Measurements from ENCODE around the gene JAK1.

The JAK1 gene

DNA sequence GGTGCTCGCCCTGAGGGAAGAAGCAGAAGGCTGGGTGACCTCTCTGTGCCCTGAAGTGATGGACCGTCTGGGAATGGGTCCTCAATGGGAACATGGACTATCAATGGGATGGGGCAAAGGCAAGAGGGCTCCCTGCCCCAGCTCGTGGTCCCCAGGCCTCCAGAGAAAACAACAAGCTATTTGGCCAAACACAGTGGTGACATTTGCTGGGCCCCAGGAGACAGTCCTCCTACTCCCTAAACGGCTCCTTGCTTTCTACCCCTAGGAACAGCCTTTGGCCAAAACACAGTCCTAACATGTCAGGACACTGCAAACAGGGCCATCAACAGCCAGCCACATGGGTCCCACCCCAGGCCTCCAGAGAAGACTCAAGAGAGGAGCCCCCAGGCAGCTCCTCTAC is 118.7 kb downstream of the JAK1 start:
- Histone ChIP-seq H3K9me3 (ENCODE audit: control insufficient read depth in 2 of 2, low read length in 2 of 2) (no peaks in the 10 kb centered on the region), H3K36me3 (ENCODE audit: control insufficient read depth in 2 of 2, insufficient read depth in 2 of 2, low read length in 2 of 2) (peaks cover 47 to 66% of the 10 kb centered on the region in 2 donors), H3K4me3 (ENCODE audit: low read length in 2 of 2) (no peak overlapping the region), H3K27ac (ENCODE audit: low read length) (no peak overlapping the region), H3K9ac (ENCODE audit: low read length in 2 of 2) (no peak overlapping the region), H3K27me3 (ENCODE audit: control insufficient read depth in 1 of 2, insufficient read depth in 2 of 2, low read length in 2 of 2) (no peaks in the 10 kb centered on the region), H3K4me1 (ENCODE audit: control insufficient read depth, insufficient read depth, low read length) (peaks cover 4% of the 10 kb centered on the region)

DNA sequence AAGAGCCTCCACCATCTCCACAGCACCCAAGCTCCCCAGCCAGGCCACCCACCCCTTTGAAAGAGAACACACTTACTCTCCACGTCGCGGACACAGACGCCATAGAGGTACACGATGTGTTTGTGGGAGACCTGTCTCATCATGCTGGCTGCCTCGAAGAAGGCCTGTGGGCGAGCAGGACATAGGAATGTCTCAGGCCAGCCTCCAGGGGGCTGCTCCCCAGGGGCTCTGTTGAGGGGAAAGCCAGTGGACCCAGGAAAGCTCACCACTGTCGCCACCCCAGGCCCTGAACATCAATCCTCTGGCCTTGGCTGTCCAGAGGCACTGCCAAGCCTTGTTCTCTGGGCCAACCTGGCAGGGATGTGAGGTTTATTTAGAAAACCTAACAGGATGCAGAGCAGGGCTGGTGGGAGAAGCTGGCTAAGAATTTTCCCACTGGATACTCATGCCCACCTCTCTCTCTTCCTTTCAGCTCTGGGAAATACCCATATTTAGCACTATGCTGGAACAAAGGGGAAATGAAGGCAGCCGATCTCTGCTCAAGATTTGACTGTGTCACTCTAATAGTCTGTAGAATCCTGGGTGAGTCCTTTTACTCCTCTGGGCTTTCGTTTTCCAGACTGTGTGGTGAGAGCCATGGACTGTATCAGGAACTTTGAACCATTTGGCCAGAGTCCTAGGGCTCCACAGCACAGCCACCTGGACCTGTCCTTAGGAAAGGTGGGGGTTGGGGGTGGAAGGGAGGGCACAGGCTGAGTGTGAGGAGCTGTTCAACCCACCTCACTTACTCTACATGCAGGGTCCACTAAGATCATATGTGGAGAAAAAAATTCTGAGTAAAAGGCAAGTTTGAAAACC is 119.5 kb downstream of the JAK1 start:
- peaks cover 4% of the 10 kb centered on the region for H3K4me1 ChIP-seq (ENCODE audit: control insufficient read depth, insufficient read depth, low read length)
- H3K4me3 ChIP-seq (ENCODE audit: low read length in 2 of 2): no peak overlapping the region
- no peak overlapping the region for H3K27ac ChIP-seq (ENCODE audit: low read length)
- no peaks in the 10 kb centered on the region for H3K27me3 ChIP-seq (ENCODE audit: control insufficient read depth in 1 of 2, insufficient read depth in 2 of 2, low read length in 2 of 2)
- no peak overlapping the region for H3K9ac ChIP-seq (ENCODE audit: low read length in 2 of 2)
- no peaks in the 10 kb centered on the region for H3K9me3 ChIP-seq (ENCODE audit: control insufficient read depth in 2 of 2, low read length in 2 of 2)
- peaks cover 47 to 66% of the 10 kb centered on the region in 2 donors for H3K36me3 ChIP-seq (ENCODE audit: control insufficient read depth in 2 of 2, insufficient read depth in 2 of 2, low read length in 2 of 2)

DNA sequence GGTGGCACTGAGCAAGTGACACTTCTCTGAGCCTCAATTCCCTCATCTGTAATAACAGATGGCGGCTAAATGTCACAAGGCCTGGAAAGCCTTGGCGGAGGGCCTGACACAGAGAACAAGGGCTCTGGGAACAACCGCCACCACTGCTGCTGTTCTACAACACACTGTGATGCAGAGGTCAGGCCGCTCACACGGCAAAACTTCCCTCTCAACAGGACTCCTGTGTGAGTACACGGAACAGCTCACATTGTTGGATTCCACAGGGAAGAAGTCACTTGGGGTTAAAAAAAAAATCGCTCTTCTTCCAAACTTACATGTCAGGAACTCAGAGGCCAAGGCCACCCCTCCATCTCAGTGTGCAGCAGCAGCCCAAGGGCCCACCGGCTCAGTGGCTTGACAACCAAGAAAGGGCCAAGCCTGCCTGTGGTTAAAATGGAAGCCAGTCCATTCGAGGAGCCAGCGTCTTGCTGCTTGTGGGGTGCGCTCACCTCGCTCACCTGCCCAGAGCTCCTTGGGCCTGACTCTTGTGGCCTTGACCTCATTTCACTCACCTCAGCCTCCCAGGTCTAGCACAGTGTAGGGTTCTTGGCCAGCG is 120.4 kb downstream of the JAK1 start:
- H3K9me3 ChIP-seq (ENCODE audit: control insufficient read depth in 2 of 2, low read length in 2 of 2): no peaks in the 10 kb centered on the region
- peaks cover 51 to 72% of the 10 kb centered on the region in 2 donors for H3K36me3 ChIP-seq (ENCODE audit: control insufficient read depth in 2 of 2, insufficient read depth in 2 of 2, low read length in 2 of 2)
- H3K4me1 ChIP-seq (ENCODE audit: control insufficient read depth, insufficient read depth, low read length): peaks cover 4% of the 10 kb centered on the region
- no peak overlapping the region for H3K27ac ChIP-seq (ENCODE audit: low read length)
- H3K9ac ChIP-seq (ENCODE audit: low read length in 2 of 2): no peak overlapping the region
- H3K4me3 ChIP-seq (ENCODE audit: low read length in 2 of 2): no peak overlapping the region
- no peaks in the 10 kb centered on the region for H3K27me3 ChIP-seq (ENCODE audit: control insufficient read depth in 1 of 2, insufficient read depth in 2 of 2, low read length in 2 of 2)

DNA sequence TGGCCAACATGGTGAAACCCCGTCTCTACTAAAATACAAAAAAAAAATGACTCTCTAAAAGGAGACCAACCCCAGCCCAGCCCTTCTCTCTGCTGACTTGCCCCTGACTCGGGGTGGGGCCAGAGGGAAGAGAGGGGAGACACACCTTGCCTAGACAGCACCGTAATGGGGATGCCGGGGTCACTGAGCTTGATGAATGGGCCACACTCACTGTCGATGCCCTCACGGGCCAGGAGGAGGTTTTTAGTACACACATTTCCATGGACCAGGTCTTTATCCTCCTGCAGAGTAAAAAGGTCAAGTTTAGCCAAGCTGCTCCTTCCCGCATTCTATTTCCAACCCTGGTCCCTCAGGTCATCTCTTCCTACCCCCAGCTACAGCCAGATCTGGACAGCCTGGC is 121.7 kb downstream of the JAK1 start:
- peaks cover 51 to 73% of the 10 kb centered on the region in 2 donors for H3K36me3 ChIP-seq (ENCODE audit: control insufficient read depth in 2 of 2, insufficient read depth in 2 of 2, low read length in 2 of 2)

DNA sequence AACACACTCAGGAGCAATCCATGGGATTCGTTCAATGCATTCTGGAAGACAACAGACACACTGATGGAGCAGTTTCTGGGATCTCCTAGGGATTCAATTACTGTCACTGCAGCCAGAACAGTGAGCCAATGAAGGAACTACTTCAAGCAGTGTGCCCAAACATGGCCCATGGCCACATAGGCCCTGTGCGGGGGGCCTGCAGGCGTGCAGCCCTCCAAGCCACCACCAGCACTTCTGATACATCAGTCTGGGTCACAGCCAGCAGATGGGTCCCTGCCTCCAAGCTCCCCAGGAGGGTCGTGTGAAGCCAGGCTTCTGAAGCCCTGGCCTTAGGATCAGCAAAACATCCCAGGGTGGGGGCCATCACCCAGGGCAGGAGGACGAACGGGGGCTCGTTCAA is 122.2 kb downstream of the JAK1 start:
- Histone ChIP-seq H3K9ac (ENCODE audit: low read length in 2 of 2) (no peak overlapping the region), H3K4me1 (ENCODE audit: control insufficient read depth, insufficient read depth, low read length) (peaks cover 4% of the 10 kb centered on the region), H3K36me3 (ENCODE audit: control insufficient read depth in 2 of 2, insufficient read depth in 2 of 2, low read length in 2 of 2) (peaks cover 51 to 70% of the 10 kb centered on the region in 2 donors), H3K27me3 (ENCODE audit: control insufficient read depth in 1 of 2, insufficient read depth in 2 of 2, low read length in 2 of 2) (no peaks in the 10 kb centered on the region), H3K9me3 (ENCODE audit: control insufficient read depth in 2 of 2, low read length in 2 of 2) (no peaks in the 10 kb centered on the region), H3K27ac (ENCODE audit: low read length) (no peak overlapping the region), H3K4me3 (ENCODE audit: low read length in 2 of 2) (no peak overlapping the region)

More for the DNA sequence above, 121.7 kb downstream of the JAK1 start:
- H3K4me1 ChIP-seq (ENCODE audit: control insufficient read depth, insufficient read depth, low read length): peaks cover 4% of the 10 kb centered on the region
- H3K27me3 ChIP-seq (ENCODE audit: control insufficient read depth in 1 of 2, insufficient read depth in 2 of 2, low read length in 2 of 2): no peaks in the 10 kb centered on the region
- no peak overlapping the region for H3K9ac ChIP-seq (ENCODE audit: low read length in 2 of 2)
- H3K27ac ChIP-seq (ENCODE audit: low read length): no peak overlapping the region
- no peaks in the 10 kb centered on the region for H3K9me3 ChIP-seq (ENCODE audit: control insufficient read depth in 2 of 2, low read length in 2 of 2)
- H3K4me3 ChIP-seq (ENCODE audit: low read length in 2 of 2): no peak overlapping the region

DNA sequence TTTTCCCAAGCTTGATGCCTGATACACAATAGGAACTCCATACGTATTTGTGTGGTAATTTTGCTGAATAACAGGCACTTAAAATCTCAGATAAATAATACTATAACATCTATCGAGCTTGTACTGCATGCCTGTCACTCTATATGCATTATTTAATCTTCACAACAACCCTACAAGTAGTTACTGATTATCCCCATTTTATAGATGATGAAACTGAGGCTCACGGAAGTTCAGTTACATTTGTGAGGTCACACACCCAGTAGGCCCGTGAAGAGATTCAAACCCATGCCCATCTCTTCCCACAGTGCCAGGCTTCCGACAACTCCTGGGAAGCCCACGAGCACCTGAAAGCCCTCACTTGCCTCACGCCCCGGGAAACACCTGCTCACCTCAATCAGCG is 122.7 kb downstream of the JAK1 start:
- Histone ChIP-seq H3K27me3 (ENCODE audit: control insufficient read depth in 1 of 2, insufficient read depth in 2 of 2, low read length in 2 of 2) (no peaks in the 10 kb centered on the region), H3K27ac (ENCODE audit: low read length) (no peak overlapping the region), H3K9me3 (ENCODE audit: control insufficient read depth in 2 of 2, low read length in 2 of 2) (no peaks in the 10 kb centered on the region), H3K4me3 (ENCODE audit: low read length in 2 of 2) (no peak overlapping the region), H3K9ac (ENCODE audit: low read length in 2 of 2) (no peak overlapping the region), H3K4me1 (ENCODE audit: control insufficient read depth, insufficient read depth, low read length) (peaks cover 4% of the 10 kb centered on the region), H3K36me3 (ENCODE audit: control insufficient read depth in 2 of 2, insufficient read depth in 2 of 2, low read length in 2 of 2) (peaks cover 48 to 66% of the 10 kb centered on the region in 2 donors)

DNA sequence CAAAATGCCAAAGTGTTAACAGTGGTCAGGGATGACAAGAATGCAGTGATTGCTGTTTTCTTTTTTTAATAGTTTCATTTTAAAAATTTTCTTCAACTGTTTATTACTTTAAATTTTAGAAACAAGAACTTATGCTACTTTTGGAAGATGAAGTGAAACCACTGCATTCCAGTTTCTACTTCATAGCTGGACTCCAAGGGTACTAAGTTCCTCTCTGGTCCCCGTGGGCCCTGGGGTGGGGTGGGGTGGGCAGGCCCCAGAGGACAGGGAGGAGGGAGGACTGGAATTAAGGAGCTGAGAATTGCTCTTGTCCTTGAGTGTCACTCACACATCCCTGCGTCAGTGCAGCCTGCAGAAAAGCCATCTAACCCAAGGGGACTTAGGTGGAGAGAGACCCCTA is 124.1 kb downstream of the JAK1 start:
- Histone ChIP-seq H3K9ac (ENCODE audit: low read length in 2 of 2) (no peak overlapping the region), H3K27me3 (ENCODE audit: control insufficient read depth in 1 of 2, insufficient read depth in 2 of 2, low read length in 2 of 2) (no peaks in the 10 kb centered on the region), H3K36me3 (ENCODE audit: control insufficient read depth in 2 of 2, insufficient read depth in 2 of 2, low read length in 2 of 2) (peaks cover 61 to 66% of the 10 kb centered on the region in 2 donors), H3K9me3 (ENCODE audit: control insufficient read depth in 2 of 2, low read length in 2 of 2) (no peaks in the 10 kb centered on the region), H3K27ac (ENCODE audit: low read length) (no peak overlapping the region), H3K4me3 (ENCODE audit: low read length in 2 of 2) (no peak overlapping the region), H3K4me1 (ENCODE audit: control insufficient read depth, insufficient read depth, low read length) (peaks cover 4% of the 10 kb centered on the region)

DNA sequence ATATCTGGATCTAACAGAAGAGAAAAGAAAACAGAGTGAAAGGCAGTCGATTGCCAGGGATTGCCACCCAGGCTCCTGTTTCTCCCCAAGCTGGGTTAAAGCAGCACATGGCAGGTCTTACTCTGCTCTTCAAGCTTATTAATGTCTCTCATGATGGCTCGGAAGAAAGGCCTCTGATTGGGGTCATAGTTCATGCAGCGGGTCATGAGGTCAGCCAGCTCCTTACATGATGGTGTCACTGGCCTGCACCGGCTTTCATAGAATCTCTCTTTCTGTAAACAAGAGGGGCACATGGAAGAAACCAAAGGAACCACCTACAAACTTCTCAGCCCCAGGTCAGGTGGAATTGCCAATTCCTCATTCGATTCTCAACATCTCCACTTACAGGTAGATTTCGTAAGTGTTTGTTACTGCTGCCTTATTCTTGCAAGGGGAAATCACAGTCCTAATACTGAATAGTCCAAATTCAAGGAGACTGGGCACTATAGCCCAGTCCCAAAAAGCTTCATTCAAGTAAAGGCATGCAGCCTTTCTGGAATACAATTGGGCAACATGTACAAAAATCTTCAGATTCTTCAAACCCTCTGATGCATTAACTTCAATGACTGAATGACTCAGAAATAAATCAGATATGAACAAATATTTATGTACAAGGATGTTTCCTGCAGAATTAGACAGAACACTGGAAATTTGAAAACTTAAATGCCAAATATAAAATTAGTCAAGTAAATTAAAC is 124.9 kb downstream of the JAK1 start:
- Histone ChIP-seq H3K27me3 (ENCODE audit: control insufficient read depth in 1 of 2, insufficient read depth in 2 of 2, low read length in 2 of 2) (no peaks in the 10 kb centered on the region), H3K4me3 (ENCODE audit: low read length in 2 of 2) (no peak overlapping the region), H3K9ac (ENCODE audit: low read length in 2 of 2) (no peak overlapping the region), H3K36me3 (ENCODE audit: control insufficient read depth in 2 of 2, insufficient read depth in 2 of 2, low read length in 2 of 2) (peaks cover 68 to 69% of the 10 kb centered on the region in 2 donors), H3K4me1 (ENCODE audit: control insufficient read depth, insufficient read depth, low read length) (no peaks in the 10 kb centered on the region), H3K9me3 (ENCODE audit: control insufficient read depth in 2 of 2, low read length in 2 of 2) (no peaks in the 10 kb centered on the region), H3K27ac (ENCODE audit: low read length) (no peak overlapping the region)

DNA sequence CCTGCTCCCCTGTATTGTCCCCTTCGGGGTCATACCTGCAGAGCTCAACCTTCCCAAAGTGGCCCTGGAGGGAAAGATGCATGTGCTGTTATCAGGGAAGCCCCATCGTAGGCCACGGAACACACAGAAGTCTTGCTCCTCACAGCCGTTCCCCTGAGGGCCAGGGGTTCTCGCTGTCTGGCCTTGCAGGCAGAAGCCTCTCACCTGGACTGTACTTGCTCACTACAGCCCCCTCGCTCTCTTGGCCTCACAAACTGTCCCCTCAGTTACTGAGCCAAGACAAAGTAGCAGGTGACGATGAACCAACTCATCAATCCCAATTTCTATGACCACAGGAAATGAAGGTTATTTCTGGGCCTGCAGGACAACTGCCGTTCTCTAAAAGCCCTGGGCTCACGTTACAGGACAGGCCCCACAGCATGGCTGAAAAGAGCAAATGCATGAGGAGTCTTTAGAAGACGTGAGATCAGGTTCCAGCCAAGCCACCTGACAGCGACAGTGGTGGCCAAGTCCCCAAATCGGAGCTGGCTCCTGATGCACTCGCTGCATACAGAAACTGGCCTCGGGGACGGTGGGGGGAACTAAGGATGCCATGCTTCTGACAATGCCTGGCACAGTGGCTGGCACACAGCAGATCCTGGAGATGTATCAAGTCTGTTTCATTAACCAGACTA is 126.5 kb downstream of the JAK1 start:
- H3K4me3 ChIP-seq (ENCODE audit: low read length in 2 of 2): no peak overlapping the region
- H3K9ac ChIP-seq (ENCODE audit: low read length in 2 of 2): no peak overlapping the region
- H3K27me3 ChIP-seq (ENCODE audit: control insufficient read depth in 1 of 2, insufficient read depth in 2 of 2, low read length in 2 of 2): no peaks in the 10 kb centered on the region
- H3K36me3 ChIP-seq (ENCODE audit: control insufficient read depth in 2 of 2, insufficient read depth in 2 of 2, low read length in 2 of 2): peaks cover 67 to 68% of the 10 kb centered on the region in 2 donors
- H3K9me3 ChIP-seq (ENCODE audit: control insufficient read depth in 2 of 2, low read length in 2 of 2): no peaks in the 10 kb centered on the region
- no peak overlapping the region for H3K27ac ChIP-seq (ENCODE audit: low read length)
- H3K4me1 ChIP-seq (ENCODE audit: control insufficient read depth, insufficient read depth, low read length): no peaks in the 10 kb centered on the region

DNA sequence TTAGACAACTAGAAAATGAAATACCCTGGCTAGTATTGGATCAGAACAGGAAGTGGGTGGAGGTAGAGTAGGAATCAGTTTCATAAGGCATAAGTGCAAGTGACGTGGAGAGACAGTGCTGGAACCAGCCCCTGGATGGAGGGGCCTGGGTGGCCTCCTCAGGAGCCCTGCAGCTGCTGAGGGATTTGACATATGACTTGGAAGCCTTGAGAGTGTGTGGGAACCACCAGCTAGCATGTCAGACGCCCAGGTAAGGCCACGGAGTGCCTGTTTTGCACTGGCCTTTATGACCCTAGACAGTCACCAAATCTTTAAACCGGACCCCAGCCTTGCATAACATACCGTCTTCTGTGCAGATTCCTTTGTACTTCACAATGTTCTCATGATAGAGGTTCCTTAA is 127.1 kb downstream of the JAK1 start:
- H3K9ac ChIP-seq (ENCODE audit: low read length in 2 of 2): no peak overlapping the region
- no peaks in the 10 kb centered on the region for H3K4me1 ChIP-seq (ENCODE audit: control insufficient read depth, insufficient read depth, low read length)
- peaks cover 63% of the 10 kb centered on the region in 2 donors for H3K36me3 ChIP-seq (ENCODE audit: control insufficient read depth in 2 of 2, insufficient read depth in 2 of 2, low read length in 2 of 2)
- H3K9me3 ChIP-seq (ENCODE audit: control insufficient read depth in 2 of 2, low read length in 2 of 2): no peaks in the 10 kb centered on the region
- no peaks in the 10 kb centered on the region for H3K27me3 ChIP-seq (ENCODE audit: control insufficient read depth in 1 of 2, insufficient read depth in 2 of 2, low read length in 2 of 2)
- no peak overlapping the region for H3K4me3 ChIP-seq (ENCODE audit: low read length in 2 of 2)
- H3K27ac ChIP-seq (ENCODE audit: low read length): no peak overlapping the region
